Naive thymus-derived CD8-positive, alpha-beta T cell (primary cell): ENCODE data around the gene AMY1C. TPM values are rescaled to one million over a fixed set of nuclear protein-coding genes. Genes with fewer than 3 reads are reported as not detected.
A peak's percentile ranks its signal among the peaks of the same experiment; 100 is the strongest.
"Not testable (repeated sequence)": the region's sequence is repeated elsewhere in the genome, so short reads cannot be mapped to it uniquely, and the experiment has no call there.

Source experiments
- ATAC-seq, 2 donors: fragments of 150-1000 bp; cut with Tn5 transposase in 1 of 2; sonication (Bioruptor Pico), chemical (Tn5 transposase) in 1 of 2; 1 replicate in 1 of 2; 2 replicates in 1 of 2; pipeline ENCODE4 v1.10.0; 2021; ENCODE audit warnings: mild to moderate bottlenecking in 2 of 2, moderate library complexity in 2 of 2
- POLR2A ChIA-PET: fragments of 350-600 bp; sonication (Branson Sonifier 250); formaldehyde crosslinking; loops from one replicate; lab custom pipeline; 2021; ENCODE audit warnings: antibody characterized with exemption; lab: Charles Lee
- DNase-seq, 10 donors: peaks; one replicate each; pipeline versions ENCODE4 v3.0.0 to v3.0.0-alpha.2; 2020 to 2022
- H3K27ac Mint-ChIP-seq, 10 donors: one replicate each; pipeline ENCODE4 v1.8.0; 2020 to 2022; ENCODE audit warnings: mild to moderate bottlenecking in 10 of 10, mixed read lengths in 10 of 10, moderate library complexity in 4 of 10, inconsistent platforms in 1 of 10
- H3K27me3 Mint-ChIP-seq, 5 donors: one replicate each; pipeline ENCODE4 v1.8.0; 2021 to 2022; ENCODE audit warnings: mixed read lengths in 5 of 5
- H3K36me3 Mint-ChIP-seq, 3 donors: one replicate each; pipeline ENCODE4 v1.8.0; 2020 to 2022; ENCODE audit warnings: mixed read lengths in 3 of 3, mild to moderate bottlenecking in 2 of 3, inconsistent platforms in 1 of 3
- H3K4me1 Mint-ChIP-seq, 4 donors: one replicate each; pipeline ENCODE4 v1.8.0; 2021 to 2022; ENCODE audit warnings: mixed read lengths in 4 of 4
- H3K4me3 Mint-ChIP-seq, 10 donors: one replicate each; pipeline ENCODE4 v1.8.0; 2020 to 2022; ENCODE audit warnings: mild to moderate bottlenecking in 10 of 10, mixed read lengths in 10 of 10, moderate library complexity in 6 of 10, inconsistent platforms in 1 of 10
- H3K9me3 Mint-ChIP-seq, 9 donors: one replicate each; pipeline ENCODE4 v1.8.0; 2020 to 2022; ENCODE audit warnings: mixed read lengths in 9 of 9, mild to moderate bottlenecking in 3 of 9, inconsistent platforms in 1 of 9, moderate library complexity in 1 of 9
- polyA plus RNA-seq, 3 donors: library from polyadenylated mRNA; unstranded; fragments of 300-500 nt; fragmentation: Illumina TruSeq; gene quantifications; one replicate each; pipeline ENCODE4 v1.2.3, GENCODE V29; 2021
- total RNA-seq, 8 experiments: library from RNA in 2 of 8; stranded (reverse) in 2 of 8; gene quantifications; one replicate each; pipeline ENCODE4 v1.2.3 and lab custom pipeline; 2021 to 2026

AMY1C gene
- not detected for total RNA-seq
- polyA plus RNA-seq, result not detected
- 0 reads per million in 6 experiments for total RNA-seq (lab: John Stamatoyannopoulos, UW)

- H3K36me3 Mint-ChIP-seq, H3K27me3 Mint-ChIP-seq, H3K4me1 Mint-ChIP-seq, ATAC-seq, DNase-seq, H3K4me3 Mint-ChIP-seq, H3K9me3 Mint-ChIP-seq, POLR2A ChIA-PET, H3K27ac Mint-ChIP-seq: not testable (repeated sequence)
Measured at GRCh38 chr1:103749598-103749997, at the start of gene AMY1C. TSS of gene AMY1C (plus strand) at chr1:103749898. CDS start at chr1:103750470, 572 bp downstream.

- H3K27me3 Mint-ChIP-seq, H3K27ac Mint-ChIP-seq, DNase-seq, H3K36me3 Mint-ChIP-seq, H3K4me3 Mint-ChIP-seq, H3K4me1 Mint-ChIP-seq, POLR2A ChIA-PET, H3K9me3 Mint-ChIP-seq, ATAC-seq: not testable (repeated sequence)
Measured at GRCh38 chr1:103700669-103701068, 49.0 kb upstream of the AMY1C start.

- ATAC-seq, DNase-seq, H3K36me3 Mint-ChIP-seq, H3K9me3 Mint-ChIP-seq, H3K27me3 Mint-ChIP-seq, H3K4me1 Mint-ChIP-seq, H3K27ac Mint-ChIP-seq, POLR2A ChIA-PET, H3K4me3 Mint-ChIP-seq: not testable (repeated sequence)
Measured at GRCh38 chr1:103701256-103701655, 48.4 kb upstream of the AMY1C start.

GRCh38 chr1:103707670-103708069, 42.0 kb upstream of the AMY1C start:
- H3K27ac Mint-ChIP-seq, H3K4me1 Mint-ChIP-seq, ATAC-seq, H3K4me3 Mint-ChIP-seq, H3K36me3 Mint-ChIP-seq, H3K9me3 Mint-ChIP-seq, H3K27me3 Mint-ChIP-seq, POLR2A ChIA-PET, DNase-seq: not testable (repeated sequence)

- H3K4me3 Mint-ChIP-seq, ATAC-seq, H3K4me1 Mint-ChIP-seq, H3K9me3 Mint-ChIP-seq, H3K27ac Mint-ChIP-seq, DNase-seq, H3K36me3 Mint-ChIP-seq, POLR2A ChIA-PET, H3K27me3 Mint-ChIP-seq: not testable (repeated sequence)
Measured at GRCh38 chr1:103710381-103710780, 39.3 kb upstream of the AMY1C start.

GRCh38 chr1:103717404-103717803, 32.3 kb upstream of the AMY1C start:
- POLR2A ChIA-PET, H3K27ac Mint-ChIP-seq: not testable (repeated sequence)

GRCh38 chr1:103721473-103721872, 28.2 kb upstream of the AMY1C start:
- H3K4me1 Mint-ChIP-seq, H3K4me3 Mint-ChIP-seq, H3K9me3 Mint-ChIP-seq, H3K27ac Mint-ChIP-seq, DNase-seq, H3K27me3 Mint-ChIP-seq, H3K36me3 Mint-ChIP-seq, POLR2A ChIA-PET, ATAC-seq: not testable (repeated sequence)

More at GRCh38 chr1:103717404-103717803, 32.3 kb upstream of the AMY1C start:
- not testable (repeated sequence) for H3K4me1 Mint-ChIP-seq, ATAC-seq, H3K36me3 Mint-ChIP-seq, H3K4me3 Mint-ChIP-seq, H3K9me3 Mint-ChIP-seq, H3K27me3 Mint-ChIP-seq
- peak in 1 of 10 donors; percentile 0 for DNase-seq

GRCh38 chr1:103735334-103735733, 14.4 kb upstream of the AMY1C start:
- POLR2A ChIA-PET, ATAC-seq, H3K9me3 Mint-ChIP-seq, H3K4me1 Mint-ChIP-seq, H3K4me3 Mint-ChIP-seq, H3K36me3 Mint-ChIP-seq, H3K27ac Mint-ChIP-seq, DNase-seq, H3K27me3 Mint-ChIP-seq: not testable (repeated sequence)

- H3K4me1 Mint-ChIP-seq, H3K27me3 Mint-ChIP-seq, H3K9me3 Mint-ChIP-seq, H3K4me3 Mint-ChIP-seq, DNase-seq, H3K36me3 Mint-ChIP-seq, H3K27ac Mint-ChIP-seq, POLR2A ChIA-PET, ATAC-seq: not testable (repeated sequence)
Measured at GRCh38 chr1:103738031-103738430, 11.7 kb upstream of the AMY1C start.

- H3K4me3 Mint-ChIP-seq, H3K9me3 Mint-ChIP-seq, H3K36me3 Mint-ChIP-seq, ATAC-seq, POLR2A ChIA-PET, H3K27me3 Mint-ChIP-seq, H3K27ac Mint-ChIP-seq, DNase-seq, H3K4me1 Mint-ChIP-seq: not testable (repeated sequence)
Measured at GRCh38 chr1:103744449-103744848, 5.2 kb upstream of the AMY1C start.

GRCh38 chr1:103745040-103745439, 4.7 kb upstream of the AMY1C start:
- POLR2A ChIA-PET, H3K4me3 Mint-ChIP-seq, H3K36me3 Mint-ChIP-seq, H3K4me1 Mint-ChIP-seq, H3K9me3 Mint-ChIP-seq, H3K27ac Mint-ChIP-seq, DNase-seq, H3K27me3 Mint-ChIP-seq, ATAC-seq: not testable (repeated sequence)

GRCh38 chr1:103748273-103748672, 1.4 kb upstream of the AMY1C start:
- DNase-seq, H3K27ac Mint-ChIP-seq, H3K4me3 Mint-ChIP-seq, H3K27me3 Mint-ChIP-seq, POLR2A ChIA-PET, H3K36me3 Mint-ChIP-seq, H3K9me3 Mint-ChIP-seq, H3K4me1 Mint-ChIP-seq, ATAC-seq: not testable (repeated sequence)

GRCh38 chr1:103761896-103762295, 12.2 kb downstream of the AMY1C start:
- Mint-ChIP-seq H3K36me3 (no peaks in the 10 kb centered on the region), H3K9me3 (peaks cover 0 to 15% (median 0%) of the 10 kb centered on the region in 9 donors), H3K4me3 (no peak overlapping the region), H3K27ac (no peak overlapping the region), H3K4me1 (no peaks in the 10 kb centered on the region), H3K27me3 (no peaks in the 10 kb centered on the region)
- no peak for DNase-seq
- POLR2A ChIA-PET, result no interaction called here
- no peak for ATAC-seq

- Mint-ChIP-seq H3K4me3 (no peak overlapping the region), H3K9me3 (peaks cover 0 to 14% (median 2%) of the 10 kb centered on the region in 9 donors), H3K36me3 (no peaks in the 10 kb centered on the region), H3K27ac (no peak overlapping the region), H3K27me3 (no peaks in the 10 kb centered on the region), H3K4me1 (no peaks in the 10 kb centered on the region)
- no peak for ATAC-seq
- POLR2A ChIA-PET, result no interaction called here
- DNase-seq, result no peak
Measured at GRCh38 chr1:103779932-103780331, 30.2 kb downstream of the AMY1C start.
